Measurements from ENCODE around the gene CDHR2.
A peak's percentile ranks its signal among the peaks of the same experiment; 100 is the strongest.

The CDHR2 gene

DNA sequence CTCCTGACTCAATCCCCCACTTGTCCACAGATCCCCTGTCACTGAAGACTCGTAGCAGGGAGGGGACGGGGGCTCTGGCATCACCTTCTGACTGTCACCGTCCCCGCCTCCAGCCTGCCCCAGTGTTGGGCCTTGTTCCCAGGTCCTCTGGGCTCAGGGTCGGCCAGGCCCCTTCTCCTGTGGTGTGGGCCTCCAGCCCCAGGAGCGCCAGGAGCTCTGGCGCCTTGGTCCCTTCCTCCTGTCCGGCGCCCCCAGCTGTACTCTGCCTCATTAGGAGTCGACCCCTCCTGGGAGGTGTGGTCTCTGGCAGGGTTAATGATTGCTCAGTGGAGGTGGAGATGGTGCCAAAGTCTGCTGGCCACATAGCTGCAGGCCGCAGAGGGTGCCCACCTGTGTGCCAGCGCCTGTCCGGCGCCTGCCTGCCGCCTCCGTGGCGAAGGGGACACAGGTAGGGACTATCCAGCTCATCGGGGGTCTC lies at the start of gene CDHR2:
Gene CDHR2 (plus strand): TSS at position 376 of the 478 bp plus-strand sequence. CDS start 16,011 bp downstream, outside the sequence.
- no peak for DNase-seq

DNA sequence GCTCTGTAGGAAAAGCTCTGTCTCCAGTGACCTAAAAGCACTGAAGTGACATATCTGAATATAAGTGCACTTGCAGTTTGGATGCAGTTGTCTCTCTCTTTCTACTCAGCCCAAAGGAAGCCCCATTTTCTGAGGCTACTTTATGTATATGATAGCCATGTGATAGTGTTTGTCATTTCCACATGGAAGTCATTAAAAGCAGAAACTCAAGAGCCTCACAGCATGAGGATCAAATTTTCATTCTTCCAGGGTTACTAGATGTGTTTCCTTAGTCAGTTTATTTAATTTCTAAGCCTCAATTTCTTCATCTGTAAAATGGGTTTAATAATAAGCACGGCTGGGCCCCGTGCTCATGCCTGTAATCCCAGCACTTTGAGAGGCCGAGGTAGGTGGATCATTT lies 48.6 kb upstream of the CDHR2 start:
- DNase-seq: no peak

GRCh38 chr5:176501333-176501732 lies 47.8 kb upstream of the CDHR2 start:
- no peak for DNase-seq

DNA sequence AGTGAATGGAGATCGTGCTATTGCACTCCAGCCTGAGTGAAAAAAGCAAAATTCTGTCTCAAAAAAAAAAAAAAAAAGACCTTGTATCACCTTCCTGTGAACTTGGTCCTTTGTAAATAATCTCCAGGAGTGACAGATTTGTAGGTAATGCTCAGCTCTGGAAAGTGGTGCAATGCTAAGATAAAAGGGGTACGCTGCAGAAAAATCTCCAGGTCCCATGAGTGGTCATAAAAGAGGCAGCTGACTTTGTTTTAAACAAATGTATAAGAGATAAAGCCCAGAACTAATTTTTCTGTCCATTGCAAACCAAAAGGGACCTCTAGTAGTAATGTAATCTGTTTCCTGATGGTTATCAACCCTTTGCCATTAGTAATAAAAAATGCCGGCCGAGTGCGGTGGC lies 45.6 kb upstream of the CDHR2 start:
- no peak for DNase-seq

- DNase-seq: no peak
These were observed 41.2 kb upstream of the CDHR2 start for GRCh38 chr5:176507911-176508310.

DNA sequence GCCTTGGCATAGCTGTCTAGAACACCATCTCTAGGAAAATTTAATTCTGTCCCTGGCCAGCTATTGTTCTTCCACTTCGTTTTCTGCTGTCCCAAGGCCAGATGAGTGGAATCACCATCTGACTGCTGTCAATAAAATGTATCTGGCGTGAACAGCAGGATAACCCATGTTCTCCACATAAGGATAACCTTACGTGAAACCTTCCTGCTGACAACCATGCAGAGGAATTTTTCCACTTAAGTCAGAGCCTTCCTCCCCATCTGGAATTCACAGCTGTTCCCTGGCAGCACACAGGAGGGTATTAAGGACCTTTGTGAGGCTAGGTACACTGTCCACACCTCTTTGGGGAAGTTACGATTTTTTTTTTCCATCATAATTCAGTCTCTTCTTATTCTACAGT lies 40.5 kb upstream of the CDHR2 start:
- DNase-seq: no peak

DNA sequence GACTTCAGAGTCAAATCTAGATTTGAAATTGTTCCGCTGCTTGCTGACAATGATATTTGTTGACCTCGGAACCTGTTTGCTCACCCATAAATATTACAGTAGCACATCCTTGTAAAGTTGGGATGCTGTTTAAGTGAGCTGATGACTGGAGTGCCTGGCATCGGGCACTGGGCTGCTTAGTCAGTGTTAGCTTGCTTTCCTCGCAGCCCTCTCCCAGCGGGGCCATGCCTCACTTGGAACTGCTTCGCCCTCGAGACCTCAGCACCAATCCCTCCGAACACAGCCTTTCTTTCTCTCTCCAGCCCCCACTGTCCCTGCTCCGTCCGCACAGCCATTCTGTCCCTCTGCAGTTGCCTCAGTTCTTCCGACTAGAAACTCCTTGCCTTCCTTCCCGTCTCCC lies 35.4 kb upstream of the CDHR2 start:
- no peak for DNase-seq

DNA sequence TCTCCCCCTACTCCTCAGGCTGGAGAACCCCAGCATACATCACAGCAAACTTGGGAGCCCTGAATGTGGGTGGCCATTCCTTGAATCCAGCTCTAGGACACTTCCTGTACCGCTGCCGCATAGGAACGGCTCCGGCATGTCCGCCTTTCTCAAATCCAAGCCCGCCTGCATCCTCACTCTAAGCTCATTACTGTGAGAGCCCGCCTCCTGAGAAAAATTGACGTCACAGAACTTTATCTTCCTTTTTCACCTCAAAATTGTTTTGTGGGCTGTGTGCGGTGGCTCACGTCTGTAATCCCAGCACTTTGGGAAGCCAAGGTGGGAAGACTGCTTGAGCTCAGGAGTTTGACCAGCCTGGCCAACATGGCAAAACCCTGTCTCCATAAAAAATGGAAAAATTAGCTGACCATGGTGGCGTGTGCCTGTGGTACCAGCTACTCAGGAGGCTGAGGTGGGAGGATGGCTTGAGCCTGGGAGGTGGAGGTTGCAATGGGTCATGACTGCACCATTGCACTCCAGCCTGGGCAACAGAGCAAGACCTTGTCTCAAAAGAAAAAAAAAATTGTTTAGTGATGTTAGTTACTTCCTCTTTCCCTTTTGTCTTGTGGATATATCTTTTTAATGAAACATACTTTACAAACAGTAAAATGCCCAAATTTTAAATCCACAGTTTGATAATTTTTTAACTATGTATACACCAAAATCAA lies 34.7 kb upstream of the CDHR2 start:
- no peak for DNase-seq

DNA sequence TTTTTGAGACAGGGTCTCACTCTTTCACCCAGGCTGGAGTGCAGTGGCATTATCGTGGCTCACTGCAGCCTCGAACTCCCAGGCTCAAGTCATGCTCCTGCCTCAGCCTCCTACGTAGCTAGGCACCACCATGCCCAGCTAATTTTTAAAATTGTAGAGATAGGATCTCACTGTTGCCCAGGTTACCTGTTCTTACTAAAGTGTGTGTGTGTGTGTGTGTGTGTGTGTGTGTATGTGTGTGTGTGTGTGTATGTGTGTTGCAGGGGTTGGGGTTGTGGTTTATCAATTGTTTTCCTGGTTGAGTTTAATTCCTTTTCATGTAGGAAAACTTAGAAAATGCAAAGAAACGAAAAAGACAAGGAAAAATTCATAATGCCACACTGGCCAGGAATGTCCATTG lies 33.7 kb upstream of the CDHR2 start:
- DNase-seq: no peak

GRCh38 chr5:176517053-176517661 lies 32.0 kb upstream of the CDHR2 start:
- no peak for DNase-seq

DNA sequence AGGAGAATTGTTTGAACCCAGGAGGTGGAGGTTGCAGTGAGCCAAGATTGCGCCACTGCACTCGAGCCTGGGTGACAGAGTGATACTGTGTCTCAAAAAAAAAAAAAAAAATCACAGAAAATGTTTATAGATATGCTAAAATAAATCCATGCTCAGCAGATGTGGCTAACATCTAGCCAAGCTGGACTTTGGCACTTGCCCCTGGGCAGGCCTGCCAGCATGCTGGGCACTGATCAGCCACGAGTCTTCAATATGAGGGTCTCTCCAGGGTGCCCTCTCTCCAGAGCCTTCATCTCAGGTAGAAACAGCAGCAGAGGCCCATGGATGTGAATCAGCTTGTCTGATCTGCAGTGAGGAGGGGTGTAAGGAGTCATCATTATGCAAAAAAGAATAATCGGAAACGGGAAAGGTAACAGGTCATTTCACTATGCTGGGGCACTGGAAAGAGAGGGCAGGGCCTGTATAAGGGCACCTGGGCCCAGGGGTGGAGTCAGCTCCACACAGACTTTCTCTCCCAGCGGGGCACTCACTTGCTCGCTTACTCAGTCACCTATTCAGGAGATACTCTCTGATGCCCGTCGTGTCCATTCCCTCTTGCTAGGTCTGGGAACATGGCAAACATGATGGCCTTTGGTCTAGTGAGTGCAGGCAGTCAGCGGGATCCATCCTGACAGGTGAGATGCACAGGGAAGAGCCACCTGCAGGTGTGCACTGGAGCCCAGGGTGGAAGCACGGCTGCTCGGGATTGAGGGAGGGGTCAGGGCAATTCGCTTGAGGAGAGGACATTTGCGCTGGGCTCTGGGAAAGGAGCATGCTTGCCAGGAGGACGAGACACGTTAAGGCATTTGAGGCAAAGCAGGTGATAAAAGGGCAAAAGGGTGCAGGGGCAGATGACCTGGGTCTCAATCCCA lies 29.1 kb upstream of the CDHR2 start:
- DNase-seq: no peak

GRCh38 chr5:176521286-176521685 lies 27.9 kb upstream of the CDHR2 start:
- no peak for DNase-seq

GRCh38 chr5:176521699-176522263 lies 27.4 kb upstream of the CDHR2 start:
- no peak for DNase-seq

DNA sequence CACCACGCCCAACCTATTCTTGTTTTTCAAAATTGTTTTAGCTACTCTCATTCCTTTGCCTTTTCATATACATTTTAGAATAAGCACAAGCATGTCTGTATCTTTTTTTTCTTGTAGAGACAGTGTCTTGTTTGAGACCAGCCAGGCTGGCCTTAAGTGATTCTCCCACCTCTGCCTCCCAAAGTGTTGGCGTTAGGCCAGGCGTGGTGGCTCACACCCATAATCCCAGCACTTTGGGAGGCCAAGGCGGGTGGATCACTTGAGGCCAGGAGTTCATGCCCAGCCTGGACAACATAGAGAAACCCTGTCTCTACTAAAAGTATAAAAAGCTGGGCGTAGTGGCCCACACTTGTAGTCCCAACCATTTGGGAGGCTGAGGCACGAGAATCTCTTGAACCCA lies 25.0 kb upstream of the CDHR2 start:
- no peak for DNase-seq

DNA sequence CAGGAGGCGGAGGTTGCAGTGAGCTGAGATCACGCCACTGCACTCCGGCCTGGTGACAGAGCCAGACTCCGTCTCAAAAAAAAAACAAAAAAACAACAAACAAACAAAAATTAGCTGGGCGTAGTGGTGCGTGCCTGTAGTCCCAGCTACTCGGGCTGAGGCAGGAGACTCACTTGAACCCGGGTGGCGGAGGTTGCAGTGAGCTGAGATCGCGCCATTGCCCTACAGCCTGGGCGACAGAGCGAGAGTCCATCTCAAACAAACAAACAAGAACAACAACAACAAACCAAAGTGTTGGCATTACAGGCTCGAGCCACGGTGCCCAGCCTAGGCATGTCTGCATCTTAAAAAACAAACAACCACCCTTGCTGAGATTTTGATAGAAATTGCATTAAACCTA lies 24.2 kb upstream of the CDHR2 start:
- no peak for DNase-seq

- DNase-seq: no peak
These were observed 23.5 kb upstream of the CDHR2 start for GRCh38 chr5:176525677-176526076.

DNA sequence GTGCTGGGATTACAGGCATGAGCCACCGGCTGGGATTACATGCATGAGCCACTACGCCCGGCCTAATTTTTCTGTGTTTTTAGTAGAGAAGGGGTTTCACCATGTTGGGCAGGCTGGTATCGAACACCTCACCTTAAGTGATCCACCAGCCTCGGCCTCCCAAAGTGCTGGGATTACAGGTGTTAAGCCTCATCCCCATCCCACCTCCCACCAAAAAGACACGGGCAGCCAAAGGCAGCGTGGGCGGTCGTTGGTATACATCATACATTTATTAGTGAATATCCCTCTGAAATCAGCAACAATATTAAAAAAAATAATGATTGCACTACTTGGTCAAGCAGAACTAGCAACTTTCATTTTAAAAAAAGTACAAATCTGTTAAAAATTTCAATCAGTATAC lies 22.7 kb upstream of the CDHR2 start:
- DNase-seq: no peak

DNA sequence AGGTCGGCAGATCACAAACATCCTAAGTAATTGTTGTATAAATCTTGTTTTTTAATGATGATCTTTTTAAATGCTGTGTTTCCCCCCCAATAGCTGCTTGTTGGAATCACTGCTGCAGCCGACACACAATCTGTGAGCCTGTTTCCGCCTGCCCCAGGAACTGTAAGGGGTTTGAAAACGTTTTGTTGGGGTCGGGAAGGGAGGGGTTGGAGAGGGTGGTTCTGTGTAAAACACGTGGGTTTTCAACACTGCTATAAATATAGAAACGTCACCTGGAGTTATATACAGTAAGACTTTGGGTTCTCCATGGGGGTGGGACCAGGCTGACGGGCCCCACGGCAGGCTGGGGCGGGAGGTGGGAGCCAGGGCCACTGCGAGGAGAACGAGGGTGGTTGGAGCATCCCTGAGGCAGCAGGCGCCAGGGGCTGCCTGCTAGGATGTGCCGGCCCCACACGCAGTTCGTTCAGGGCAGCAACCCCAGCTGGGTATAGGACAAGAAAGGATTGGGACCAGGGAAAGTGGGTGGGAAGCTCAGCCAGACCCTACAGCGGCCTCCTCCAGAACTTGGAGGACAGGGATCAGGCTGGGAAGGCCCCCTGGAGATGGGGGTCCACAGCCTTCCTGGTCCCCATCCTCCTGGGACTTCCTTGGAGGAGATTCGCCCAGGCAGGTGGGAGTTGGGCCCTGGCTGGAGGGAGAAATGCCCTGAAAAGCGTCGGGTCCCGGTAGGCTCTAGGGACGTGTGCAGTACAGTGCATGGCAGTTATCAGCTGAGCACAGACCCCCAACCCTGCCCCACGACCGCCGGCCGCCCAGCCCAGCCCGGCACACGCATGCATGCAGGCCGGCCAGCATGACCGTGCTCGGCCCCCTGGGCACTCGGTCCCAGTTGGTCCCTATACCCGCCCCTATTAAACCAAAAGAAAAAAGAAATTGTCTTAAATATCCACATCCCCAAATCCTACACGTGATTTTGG lies 21.6 kb upstream of the CDHR2 start:
- no peak for DNase-seq

DNA sequence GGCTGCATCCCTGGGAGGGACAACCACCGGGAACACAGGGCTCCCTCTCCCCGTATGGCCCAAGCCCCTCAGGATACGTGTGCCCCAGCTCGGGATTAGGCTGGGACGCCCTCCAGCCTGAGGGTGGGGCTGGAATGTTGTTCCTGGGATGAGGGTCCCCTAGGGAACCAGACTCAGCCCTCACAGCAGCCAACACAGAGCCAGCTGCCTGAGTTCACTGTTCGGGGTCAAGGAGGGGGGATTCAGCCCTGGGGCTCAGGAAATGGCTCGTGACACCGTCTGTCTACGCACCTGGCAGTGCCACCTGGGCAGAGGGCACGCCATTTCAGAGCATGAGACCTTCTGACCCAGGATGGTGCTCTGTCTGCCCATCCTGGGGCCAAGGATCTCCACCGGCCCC lies 20.8 kb upstream of the CDHR2 start:
- DNase-seq: no peak

DNA sequence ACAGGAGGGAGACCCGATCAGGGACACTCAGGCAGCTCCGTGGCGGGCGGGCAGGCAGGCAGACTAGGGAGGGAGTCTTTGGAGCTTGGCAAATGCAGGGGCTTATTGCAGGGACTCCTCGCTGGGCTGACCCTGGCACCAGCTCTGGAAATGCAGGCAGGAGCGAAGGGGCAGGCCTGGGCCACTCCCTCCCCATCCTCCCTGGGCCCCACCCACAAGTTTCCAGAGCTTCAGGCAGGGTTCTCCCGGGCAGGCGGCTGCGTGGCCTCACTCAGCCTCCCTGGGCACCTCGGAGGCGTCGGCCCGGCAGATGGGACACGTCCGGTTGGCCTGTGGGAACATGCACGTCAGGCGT lies 20.4 kb upstream of the CDHR2 start:
- no peak for DNase-seq

DNA sequence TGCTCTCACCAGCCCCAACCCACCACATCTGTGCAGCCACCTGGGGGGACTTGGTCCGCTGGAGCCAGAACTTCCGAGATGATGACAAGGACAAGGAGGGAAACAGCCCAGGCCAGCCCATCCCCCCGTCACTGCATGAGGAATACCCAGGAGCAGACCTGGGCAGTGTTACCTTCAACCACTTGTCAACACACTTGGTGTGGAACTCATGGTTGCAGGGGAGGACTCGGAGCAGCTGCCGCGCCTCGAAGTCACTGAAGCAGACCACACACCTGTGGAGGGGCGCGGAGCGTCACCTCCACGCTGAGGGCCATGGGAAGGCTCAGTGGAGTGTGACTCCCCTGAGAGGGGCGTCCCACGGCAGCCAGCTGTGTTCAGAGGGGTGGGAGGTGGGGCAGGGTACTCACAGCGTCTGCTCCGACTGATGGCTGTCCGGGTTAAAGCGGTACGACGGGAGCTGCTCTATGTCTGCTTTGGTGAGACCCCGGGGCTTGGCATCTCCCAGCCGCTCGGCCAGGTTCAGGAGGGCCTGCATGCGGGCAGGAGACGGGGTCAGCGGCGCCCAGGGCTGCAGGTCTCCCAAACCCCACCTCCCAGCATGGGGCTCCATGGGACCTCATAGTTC lies 19.9 kb upstream of the CDHR2 start:
- no peak for DNase-seq

GRCh38 chr5:176529741-176530141 lies 19.4 kb upstream of the CDHR2 start:
- DNase-seq: peak; percentile 74
